Stimulated activated naive CD4-positive, alpha-beta T cell (primary cell): ENCODE data around the gene CRADD.
"Not testable (repeated sequence)": the region's sequence is repeated elsewhere in the genome, so short reads cannot be mapped to it uniquely, and the experiment has no call there.

ENCODE experiments used
- DNase-seq, 6 experiments: peaks; one replicate each; lab custom pipeline; 2025; lab: John Stamatoyannopoulos, UW

Gene CRADD

DNA sequence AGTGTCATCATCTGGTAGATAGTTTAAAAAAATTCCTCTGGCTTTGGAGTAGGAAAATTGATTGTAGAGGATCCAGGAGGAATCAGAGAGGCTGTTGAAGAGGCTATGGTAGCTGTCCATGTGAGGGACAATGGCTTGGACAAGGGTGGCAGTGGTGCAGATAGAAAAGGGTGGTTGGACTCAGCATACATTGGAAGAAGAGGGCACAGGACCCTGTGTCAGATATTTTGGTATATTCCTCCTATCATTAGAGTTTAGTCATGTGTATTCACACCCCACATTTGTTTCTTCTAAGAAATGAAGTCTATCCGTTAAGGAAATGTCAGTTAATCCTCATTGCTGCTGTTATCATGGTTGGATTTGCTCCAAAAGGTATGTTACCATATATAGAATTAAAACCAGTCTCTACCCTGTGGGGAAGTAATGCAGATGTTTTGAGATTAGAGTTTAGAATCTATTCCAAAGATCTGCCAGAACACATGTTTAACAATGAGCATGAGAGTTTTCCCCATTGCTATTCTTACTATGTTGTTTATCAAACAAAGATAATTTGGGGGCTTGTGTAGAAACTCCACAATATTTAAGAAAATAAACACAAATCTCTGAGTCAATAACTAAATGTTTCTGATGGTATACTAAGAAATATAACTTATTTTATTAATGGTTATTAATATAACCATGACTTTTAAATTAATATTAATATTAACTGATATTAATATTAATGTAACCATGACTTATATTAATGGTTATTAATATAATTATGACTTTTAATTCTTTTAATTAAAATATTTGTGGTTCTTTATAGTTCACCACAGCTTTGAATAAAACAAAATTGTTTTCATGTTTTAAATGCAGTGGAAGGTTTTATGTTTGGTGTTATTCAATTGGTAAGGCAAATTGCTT is 80.9 kb downstream of the CRADD start:
- DNase-seq: no peak

DNA sequence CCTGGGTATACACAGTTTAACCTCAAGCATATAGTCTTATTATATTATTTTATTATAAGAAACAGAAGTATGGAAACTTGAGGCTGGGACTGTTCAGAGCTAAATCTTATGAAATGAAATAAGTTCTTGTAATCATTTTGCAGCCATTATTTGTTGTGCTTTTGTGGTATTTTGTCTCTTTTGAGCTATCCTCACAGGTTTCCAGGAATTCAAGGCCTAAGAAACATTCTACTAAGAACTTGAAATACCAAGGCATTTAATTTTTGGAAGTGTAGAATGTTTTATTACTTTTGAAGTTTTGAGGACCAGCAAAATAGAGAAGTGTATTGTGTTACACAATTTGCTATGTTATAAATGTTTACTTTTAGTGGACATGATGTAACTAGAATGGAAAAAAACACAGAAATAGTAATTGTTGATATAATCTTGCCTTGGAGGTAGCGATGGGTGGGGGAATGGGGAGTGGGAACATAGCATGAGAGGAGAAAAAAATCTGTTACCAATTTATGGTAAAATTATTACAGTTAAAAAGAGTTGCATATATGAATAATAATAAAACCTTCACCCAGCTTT is 81.7 kb downstream of the CRADD start:
- DNase-seq: no peak

DNA sequence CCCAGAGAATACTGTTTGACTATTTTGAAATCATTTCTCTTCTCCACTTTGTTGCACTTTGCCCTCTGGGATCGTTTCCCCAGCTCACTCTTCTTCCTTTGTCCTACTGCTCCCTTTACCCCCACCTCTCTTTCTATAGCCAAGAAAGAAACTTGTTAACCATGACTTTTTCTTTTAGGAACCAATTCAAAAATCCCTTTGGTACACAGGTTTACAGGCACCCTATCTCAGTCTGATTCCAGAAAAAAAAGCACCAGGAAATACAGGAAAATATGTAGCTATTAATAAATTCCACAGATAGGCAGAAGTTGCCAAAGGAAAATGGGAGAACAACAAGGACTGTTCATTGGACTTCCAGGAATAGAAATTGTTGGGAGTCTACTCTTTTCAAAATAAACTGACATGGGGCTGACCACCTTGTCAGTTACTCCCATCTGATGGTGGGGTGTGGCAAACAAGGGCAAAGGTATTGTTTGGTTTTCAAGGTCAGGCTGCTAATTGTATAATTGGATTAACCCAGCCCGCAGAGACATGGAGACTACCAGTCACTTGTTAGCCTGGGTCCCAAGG is 82.4 kb downstream of the CRADD start:
- no peak for DNase-seq

DNA sequence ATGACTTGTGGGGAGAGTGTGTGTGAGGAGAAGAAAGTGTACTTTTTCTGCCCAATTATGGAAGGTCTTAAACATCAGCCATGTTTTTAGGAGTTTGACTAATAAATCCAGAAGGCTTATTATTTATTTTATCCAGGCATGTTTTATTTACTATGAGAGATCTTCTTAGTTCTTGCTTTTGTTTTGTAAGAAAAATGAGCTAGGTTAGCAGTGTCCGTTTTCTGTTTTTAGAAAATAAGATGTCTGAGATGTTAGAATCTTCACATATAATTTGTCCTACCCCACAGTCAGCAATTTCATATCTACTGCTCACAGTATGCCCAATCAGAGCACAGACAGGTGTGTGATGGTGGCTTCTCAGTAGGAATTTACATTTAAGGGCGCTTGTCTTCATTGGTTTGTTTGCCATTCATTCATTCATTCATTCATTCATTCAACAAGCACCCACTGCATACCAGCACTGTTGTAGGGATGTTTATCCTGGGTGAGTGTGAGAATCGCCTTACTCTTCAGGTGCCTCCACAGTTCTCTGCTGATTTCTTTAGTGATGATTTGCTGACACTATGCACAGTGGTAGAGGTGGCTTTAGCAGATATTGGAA is 83.2 kb downstream of the CRADD start:
- DNase-seq: no peak

DNA sequence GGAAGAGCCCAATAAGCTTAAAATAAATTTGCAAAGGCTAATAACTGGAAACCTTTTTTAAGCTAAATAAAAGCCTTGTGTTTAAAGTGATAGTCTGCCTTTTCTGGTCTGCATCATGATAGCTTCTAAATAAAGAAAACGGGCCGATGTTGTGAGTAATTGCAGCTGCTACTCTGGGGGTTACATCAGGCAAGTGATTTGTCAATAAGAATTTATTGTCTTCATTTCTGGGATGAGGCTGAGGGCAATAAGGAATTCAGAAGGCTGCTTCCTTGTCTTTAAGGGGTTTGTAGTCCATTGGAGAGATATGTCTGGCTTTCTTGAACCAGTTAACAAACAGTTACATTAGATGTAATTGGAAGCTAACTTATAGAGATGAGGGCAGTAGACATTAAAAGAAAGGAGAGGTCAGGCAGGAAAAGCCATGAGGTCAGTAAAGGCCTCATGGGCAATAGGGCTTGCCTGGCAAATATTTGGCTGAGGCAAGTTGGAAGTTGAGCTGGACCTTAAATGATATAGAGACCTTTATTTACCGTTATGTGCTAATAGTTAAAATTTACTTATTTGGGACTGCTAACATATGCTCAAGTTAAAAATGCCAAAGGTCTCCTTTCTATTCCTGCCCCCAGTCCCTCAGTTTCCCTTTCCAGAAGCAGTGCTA is 85.0 kb downstream of the CRADD start:
- DNase-seq: no peak

DNA sequence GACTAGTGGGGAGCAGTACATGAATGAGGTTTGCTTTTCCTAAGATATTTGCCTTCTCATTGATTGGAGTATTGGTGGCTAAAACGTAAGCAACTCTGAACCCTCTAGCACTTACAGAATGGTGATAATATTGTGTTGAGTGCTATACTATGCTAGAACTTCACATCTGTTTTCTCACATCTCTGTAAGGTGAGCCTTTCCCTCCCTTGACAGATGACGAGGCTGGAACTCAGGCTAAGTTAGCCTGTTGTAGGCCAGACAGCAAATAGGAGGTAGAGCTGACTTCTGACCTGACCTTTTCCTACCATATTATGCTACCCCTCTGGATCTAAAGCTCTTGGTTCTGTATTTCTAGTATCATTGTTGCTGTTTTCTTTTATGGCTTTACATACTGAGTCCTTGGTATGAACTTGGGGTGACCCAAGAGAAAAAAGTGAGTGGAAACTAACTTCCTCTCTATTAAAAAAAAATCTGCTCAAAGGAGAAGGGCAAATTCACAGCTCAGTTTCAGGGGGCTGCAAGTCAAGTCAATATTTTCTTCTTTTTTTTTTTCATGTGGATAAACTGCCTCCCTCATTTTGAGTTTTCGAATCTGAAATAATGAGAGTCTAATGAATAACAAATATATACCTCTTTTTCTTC is 85.9 kb downstream of the CRADD start:
- no peak for DNase-seq

DNA sequence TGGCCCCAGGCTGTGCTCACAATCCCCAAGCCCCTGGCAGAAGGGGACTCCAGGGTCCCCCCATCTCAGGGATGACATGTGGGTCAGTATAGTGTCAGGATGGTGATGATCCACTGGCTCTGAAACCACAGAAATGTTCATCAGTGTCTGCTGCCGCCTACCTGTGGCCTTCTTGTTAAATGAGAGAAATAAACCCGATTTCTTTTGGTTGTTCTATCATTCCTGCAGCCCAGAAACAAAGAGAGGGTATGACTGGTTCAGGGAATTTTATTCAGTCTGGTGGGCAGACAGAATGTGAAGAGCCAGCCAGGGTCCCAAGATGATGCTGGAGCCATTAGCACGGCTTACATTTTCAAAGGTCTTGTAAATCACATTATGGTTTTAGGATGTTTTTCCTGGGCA is 86.6 kb downstream of the CRADD start:
- DNase-seq: no peak

DNA sequence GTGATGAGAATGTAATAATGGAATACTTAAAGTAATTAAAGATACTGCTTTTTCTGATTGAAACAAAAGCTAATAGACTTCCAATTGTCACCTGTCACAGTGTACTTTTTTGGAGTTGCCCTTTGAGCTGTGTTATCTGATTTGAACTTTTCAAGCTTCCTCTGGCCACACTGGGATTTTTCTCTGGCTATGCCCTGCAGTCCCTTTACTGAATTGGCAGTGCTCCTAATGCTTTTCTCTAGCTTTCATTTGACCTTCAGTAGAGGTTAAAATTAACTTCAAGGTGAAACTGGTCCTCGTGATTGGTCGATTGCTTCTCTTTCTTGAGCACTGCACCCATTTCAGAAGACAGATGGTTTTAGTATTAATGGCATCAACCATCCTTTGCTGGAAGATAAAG is 89.2 kb downstream of the CRADD start:
- no peak for DNase-seq

DNA sequence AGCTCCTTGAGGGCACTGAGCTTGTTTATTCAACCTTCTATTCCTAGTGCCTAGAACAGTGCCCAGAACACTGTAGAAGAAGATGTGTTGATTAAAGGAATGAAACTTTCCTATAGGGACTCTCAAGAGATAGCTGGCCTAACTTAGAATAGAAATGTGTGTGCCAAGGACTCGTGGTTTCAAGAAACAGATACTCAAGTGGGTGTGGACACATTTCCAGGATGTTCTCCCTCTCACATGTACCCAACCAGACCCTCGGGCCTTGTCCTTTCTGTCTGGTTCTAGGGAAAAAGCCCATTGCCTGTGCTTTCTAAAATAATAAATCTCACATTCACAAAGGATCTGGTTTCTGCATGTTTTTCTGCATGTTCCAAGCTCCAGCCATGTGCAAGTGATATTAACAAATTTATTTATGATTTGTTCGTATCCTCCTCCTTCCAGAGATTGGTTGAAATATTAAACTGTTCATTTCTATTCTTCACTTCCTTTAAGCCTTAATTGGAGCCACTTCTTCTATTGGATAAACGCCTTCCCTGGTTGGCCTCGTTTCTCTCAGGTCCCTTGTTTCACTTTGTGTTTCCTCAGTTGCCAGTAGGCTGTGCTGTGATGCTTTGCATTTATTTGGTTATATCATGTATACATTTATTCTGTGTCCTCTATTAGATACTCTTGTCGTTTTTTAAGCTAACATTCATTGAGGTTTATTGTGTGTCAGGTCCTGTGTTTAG is 89.8 kb downstream of the CRADD start:
- peak in 3 of 6 experiments; percentile 16 to 38 (median 34) for DNase-seq

DNA sequence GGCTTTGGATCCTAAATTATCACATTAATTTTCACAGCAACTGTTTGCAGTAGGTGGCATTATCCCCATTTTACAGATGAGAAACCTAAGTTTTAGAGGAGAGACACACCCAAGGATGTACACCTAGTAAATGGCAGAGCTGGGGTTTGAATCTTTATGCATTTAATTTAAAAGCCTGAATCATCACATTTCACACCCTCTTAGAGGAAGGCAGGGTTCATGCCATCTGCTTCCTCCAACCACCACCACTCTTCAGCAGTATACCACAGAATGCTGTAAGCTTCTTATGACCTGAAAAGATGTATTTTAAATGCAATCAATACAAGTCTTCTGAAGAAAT is 90.3 kb downstream of the CRADD start:
- no peak for DNase-seq

DNA sequence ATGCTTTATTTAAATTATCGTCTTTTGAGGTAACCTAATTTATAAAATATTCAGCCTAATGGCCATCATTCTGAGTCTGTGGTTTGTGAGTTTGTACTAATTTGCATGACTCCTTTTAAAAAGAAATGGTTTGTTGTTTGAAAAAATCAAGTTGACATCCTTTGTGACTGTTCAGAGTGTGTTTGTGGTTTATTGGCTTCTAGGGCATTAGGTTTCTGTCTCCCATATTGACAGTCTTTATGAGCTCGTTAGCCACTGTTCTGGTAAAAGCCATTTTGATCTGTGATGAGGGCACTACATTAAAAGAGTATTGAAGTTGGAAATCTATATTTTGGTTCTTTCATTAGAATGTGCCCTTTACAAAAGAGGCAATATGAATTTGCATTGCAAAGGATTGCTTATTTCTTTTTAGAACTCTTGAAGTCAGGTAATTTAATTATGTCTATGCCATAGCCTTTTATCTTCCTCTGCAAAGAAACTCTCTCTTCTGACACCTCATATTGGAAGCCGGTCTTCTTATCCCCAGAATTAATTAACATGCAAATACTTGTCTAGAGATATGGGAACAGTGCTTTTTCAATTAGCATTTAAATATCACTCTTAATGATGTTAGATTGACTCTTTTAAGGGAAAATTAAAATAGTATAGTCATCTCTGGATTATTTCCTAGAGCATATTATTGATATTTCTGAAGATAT is 95.0 kb downstream of the CRADD start:
- DNase-seq: no peak

DNA sequence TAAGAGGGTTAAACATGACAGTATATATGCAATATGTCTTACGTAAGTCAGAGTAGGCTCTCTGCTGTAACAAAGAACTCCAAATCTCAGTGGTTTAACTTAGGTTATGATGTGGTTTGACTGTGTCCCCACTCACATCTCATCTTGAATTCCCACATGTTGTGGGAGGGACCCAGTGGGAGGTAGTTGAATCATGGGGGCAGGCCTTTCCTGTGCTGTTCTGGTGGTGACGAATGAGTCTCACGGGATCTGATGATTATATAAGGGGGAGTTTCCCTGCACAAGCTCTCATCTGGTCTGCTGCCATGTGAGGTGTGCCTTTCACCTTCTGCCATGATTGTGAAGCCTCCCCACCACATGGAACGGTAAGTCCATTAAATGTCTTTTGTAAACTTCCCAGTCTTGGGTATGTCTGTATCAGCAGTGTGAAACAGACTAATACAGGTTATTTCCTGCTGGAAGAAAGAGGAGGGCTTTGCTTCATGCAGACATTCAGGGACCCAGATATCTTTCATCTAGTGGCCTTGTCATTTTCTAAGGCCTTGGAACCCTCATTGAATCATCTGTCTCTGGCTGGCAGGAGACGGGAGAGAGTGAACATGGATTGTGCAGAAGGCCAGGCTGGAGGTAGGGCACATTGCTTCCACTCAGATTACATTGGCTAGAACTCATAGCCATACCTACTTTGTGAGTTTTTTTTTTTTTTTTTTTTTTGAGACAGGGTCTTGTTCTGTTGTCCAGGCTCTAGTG is 96.1 kb downstream of the CRADD start:
- no peak for DNase-seq

DNA sequence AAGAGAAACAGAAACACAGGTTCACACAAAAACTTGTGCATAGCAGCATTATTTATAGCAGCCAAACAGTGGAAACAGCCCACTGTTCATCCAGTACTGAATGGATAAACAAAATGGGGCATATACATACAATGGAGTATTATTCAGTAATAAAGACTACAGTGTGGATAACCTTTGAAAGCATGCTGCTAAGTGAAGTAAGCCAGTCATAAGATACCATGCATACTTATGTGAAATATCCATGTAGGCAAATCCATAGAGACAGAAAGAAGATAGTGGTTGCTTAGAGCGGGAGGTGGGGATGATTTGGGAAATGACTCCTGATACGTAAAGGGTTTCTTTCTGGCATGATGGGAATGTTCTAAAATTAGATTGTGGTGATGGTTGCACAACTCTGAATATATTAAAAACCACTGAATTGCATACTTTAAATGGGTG is 99.4 kb downstream of the CRADD start:
- DNase-seq: no peak

DNA sequence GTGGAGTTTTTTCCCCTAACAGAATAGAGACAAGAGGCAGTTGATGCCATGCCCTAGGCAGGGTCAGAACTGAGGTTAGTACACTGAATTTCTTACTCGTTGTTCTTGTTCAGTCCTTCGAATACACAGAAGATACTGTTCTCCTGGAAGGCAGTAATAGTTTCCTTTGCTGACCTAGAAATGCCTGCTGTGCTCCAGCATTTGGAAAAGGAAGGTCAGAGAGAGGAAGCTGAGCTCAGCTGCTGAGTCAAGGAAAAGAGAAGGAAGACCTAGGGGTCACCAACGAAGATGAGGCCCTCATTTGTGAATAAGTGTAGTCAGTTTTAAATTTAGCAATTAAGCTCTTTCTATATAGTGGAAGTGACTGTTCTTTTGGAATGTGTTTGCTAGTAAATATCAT is 100.1 kb downstream of the CRADD start:
- no peak for DNase-seq

DNA sequence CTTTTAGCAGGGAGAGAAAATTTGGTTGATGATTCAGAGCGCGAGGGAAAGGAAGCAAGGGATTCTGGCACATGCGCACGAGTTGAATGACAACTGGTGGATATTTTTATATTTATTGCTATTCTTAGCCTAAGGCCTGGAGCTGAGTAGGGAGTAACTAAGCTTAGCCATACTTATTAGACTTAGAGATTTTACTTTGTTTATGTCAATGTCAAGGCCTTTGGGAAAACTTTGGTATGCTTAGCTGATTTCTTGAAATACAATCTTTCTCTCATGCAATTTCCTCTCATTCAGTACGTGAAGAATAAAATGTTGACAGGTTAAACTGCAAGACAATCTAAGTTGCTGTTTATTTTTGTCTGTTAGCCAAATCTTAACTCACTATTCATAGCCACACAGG is 101.1 kb downstream of the CRADD start:
- no peak for DNase-seq

DNA sequence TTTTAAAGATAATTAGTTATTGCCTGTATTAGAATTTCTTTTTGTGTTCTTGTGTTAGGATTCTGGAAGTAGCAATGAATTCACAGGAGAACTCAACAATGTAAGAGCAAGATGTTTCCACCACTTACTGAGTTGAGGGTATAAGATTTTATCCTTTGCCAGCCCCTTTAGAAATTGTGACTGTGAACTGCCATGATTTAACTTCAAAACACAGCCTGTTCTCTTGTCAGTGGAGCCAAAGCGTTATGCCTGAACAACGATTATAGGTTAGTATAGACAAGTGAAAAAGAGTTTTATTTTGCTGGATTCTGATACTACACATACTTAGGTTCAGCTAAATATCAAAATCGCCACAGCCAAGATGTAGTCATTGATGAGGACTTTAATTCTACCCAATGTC is 101.6 kb downstream of the CRADD start:
- DNase-seq: no peak

DNA sequence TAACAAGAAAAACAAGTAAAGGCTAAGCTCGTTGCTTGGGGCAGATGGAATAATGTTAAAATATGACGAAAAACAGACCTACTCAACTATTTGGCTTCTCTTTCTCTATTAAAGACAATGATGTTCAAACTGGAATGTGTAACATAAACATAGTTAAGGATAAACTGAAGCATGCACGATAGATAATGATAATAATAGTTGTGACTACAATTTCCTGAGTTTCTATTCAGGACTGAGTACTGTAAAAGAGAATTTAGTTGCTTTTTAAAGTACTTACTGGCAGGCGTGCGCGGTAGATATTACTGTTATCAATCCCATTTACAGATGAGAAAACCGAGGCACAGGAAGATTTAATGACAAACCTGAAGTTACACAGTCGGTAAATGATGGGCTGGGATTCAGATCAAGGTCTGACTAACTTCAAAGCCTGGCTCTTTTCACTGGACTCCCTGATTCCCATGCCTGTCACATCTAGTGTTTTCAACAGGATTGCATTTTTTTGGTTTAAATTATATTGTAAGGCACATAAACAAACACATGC is 103.0 kb downstream of the CRADD start:
- DNase-seq: no peak

DNA sequence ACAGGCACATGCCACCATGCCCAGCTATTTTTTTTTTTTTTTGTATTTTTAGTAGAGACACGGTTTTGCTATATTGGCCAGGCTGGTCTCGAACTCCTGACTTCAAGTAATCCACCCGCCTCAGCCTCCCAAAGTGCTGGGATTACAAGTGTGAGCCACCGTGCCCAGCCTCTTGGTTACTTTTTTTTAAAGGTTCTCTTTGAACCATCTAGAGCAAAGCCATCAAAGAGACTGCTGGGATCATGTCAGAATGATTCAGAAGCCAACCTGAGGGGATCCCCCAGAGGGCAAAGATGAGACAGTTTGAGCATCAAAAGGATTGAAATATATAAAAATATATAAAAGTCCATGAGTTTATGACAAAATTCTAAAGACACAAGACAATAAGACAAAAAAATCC is 103.7 kb downstream of the CRADD start:
- DNase-seq: not testable (repeated sequence)

DNA sequence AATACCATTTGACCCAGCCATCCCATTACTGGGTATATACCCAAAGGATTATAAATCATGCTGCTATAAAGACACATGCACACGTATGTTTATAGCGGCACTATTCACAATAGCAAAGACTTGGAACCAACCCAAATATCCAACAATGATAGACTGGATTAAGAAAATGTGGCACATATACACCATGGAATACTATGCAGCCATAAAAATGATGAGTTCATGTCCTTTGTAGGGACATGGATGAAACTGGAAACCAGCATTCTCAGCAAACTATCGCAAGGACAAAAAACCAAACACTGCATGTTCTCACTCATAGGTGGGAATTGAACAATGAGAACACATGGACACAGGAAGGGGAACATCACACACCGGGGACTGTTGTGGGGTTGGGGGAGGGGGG is 104.8 kb downstream of the CRADD start:
- not testable (repeated sequence) for DNase-seq

DNA sequence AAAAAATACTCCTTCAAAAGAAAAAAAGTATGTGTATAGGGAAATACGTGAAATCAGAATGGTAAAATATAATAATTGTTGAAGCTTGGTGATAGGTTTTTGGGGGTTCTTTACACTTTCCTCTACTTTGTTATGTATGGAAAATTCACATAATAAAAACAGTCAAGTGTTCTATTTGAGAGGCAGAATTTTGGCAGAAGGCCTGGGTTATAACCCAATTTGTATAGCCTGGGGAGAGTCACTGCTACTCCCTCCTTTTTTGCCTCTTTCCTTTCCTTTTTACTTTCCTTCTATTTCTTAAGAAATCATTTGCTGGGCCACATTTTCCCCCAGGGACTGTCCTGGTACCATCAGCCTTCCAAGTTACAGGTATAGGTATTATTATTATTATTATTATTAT is 105.7 kb downstream of the CRADD start:
- no peak for DNase-seq
